H1 (cell line): ENCODE measurements around the gene CES4A. TPM values are rescaled to one million over a fixed set of nuclear protein-coding genes. Genes with fewer than 3 reads are reported as not detected.

ENCODE experiments used
- CTCF ChIA-PET: fragments of 300-600 bp; sonication (Branson Sonifier 250); formaldehyde crosslinking; loops from one replicate; lab custom pipeline; 2021; ENCODE audit not compliant: partially characterized antibody; lab: Charles Lee
- POLR2A ChIA-PET: fragments of 300-600 bp; sonication (Branson Sonifier 250); formaldehyde crosslinking; loops from one replicate; lab custom pipeline; 2021; ENCODE audit warnings: inconsistent platforms; ENCODE audit not compliant: partially characterized antibody; lab: Charles Lee
- DNase-seq, 2 experiments: peaks; one replicate each; pipeline versions ENCODE4 v3.0.0 to v3.0.0-alpha.2; 2010 to 2022; ENCODE audit warnings: low spot score in 2 of 2, low read depth in 1 of 2, mixed read lengths in 1 of 2
- FAIRE-seq: peaks from 2 replicates; lab custom pipeline; 2011; peaks lifted over from hg19 to GRCh38; lab: Jason Lieb, UNC
- H2AFZ ChIP-seq: 2 replicates; pipeline ENCODE4 v1.8.1; 2012; ENCODE audit warnings: low read length, inconsistent platforms
- H2AK5ac ChIP-seq: 2 replicates; pipeline ENCODE4 v1.6.1; 2013; ENCODE audit warnings: low read depth, low read length
- H2BK120ac ChIP-seq: replicated peaks from 2 replicates; pipeline ENCODE3; 2013; ENCODE audit warnings: low read depth, low read length, inconsistent platforms
- H2BK12ac ChIP-seq: 2 replicates; pipeline ENCODE4 v1.6.1; 2013; ENCODE audit warnings: low read depth, low read length
- H2BK15ac ChIP-seq: 2 replicates; pipeline ENCODE4 v1.6.1; 2013; ENCODE audit warnings: low read length
- H2BK20ac ChIP-seq: 2 replicates; pipeline ENCODE4 v1.6.1; 2013; ENCODE audit warnings: low read length
- H2BK5ac ChIP-seq: 2 replicates; pipeline ENCODE4 v1.6.1; 2013; ENCODE audit warnings: low read depth, low read length
- H3K14ac ChIP-seq: 2 replicates; pipeline ENCODE4 v1.6.1; 2013; ENCODE audit warnings: inconsistent platforms; ENCODE audit not compliant: insufficient read length
- H3K18ac ChIP-seq: 2 replicates; pipeline ENCODE4 v1.6.1; 2013; ENCODE audit warnings: low read length; ENCODE audit errors: extremely low read depth
- H3K23ac ChIP-seq: 2 replicates; pipeline ENCODE4 v1.6.1; 2013; ENCODE audit warnings: inconsistent platforms; ENCODE audit not compliant: insufficient read length
- H3K23me2 ChIP-seq: 2 replicates; pipeline ENCODE4 v1.6.1; 2013; ENCODE audit warnings: low read depth, low read length
- H3K27ac ChIP-seq: 2 replicates; pipeline ENCODE4 v1.6.1; 2011; ENCODE audit warnings: low read depth, low read length, inconsistent platforms
- H3K27me3 ChIP-seq, 4 experiments: replicated peaks in 1 of 4; 1 replicate in 1 of 4; 2 replicates in 3 of 4; pipeline versions ENCODE4 v1.6.1 to v1.8.1; 2011 to 2013; ENCODE audit warnings: low read length in 3 of 4, mild to moderate bottlenecking in 3 of 4, inconsistent platforms in 2 of 4, mixed read lengths in 2 of 4, moderate library complexity in 1 of 4; ENCODE audit not compliant: control insufficient read depth in 3 of 4, insufficient read depth in 3 of 4; ENCODE audit errors: extremely low read depth in 1 of 4
- H3K36me3 ChIP-seq, 4 experiments: 2 replicates each; pipeline versions ENCODE4 v1.6.1 to v1.8.1; 2011 to 2013; ENCODE audit warnings: mild to moderate bottlenecking in 4 of 4, low read length in 3 of 4, moderate library complexity in 2 of 4, control low read depth in 1 of 4, inconsistent platforms in 1 of 4; ENCODE audit not compliant: insufficient read depth in 4 of 4, control insufficient read depth in 2 of 4
- H3K4ac ChIP-seq: replicated peaks from 2 replicates; pipeline ENCODE3; 2013; ENCODE audit warnings: low read length, low read depth, mixed read lengths, inconsistent platforms; ENCODE audit not compliant: insufficient read length
- H3K4me1 ChIP-seq, 4 experiments: replicated peaks in 1 of 4; 1 replicate in 1 of 4; 2 replicates in 3 of 4; pipeline versions ENCODE4 v1.6.1 to v1.8.1; 2011 to 2013; ENCODE audit warnings: low read length in 3 of 4, inconsistent platforms in 2 of 4, mixed read lengths in 1 of 4; ENCODE audit not compliant: insufficient read depth in 4 of 4, control insufficient read depth in 3 of 4
- H3K4me2 ChIP-seq, 2 experiments: 2 replicates each; pipeline versions ENCODE4 v1.6.1 to v1.8.1; 2011 to 2013; ENCODE audit warnings: low read depth in 2 of 2, low read length in 2 of 2, control low read depth in 1 of 2, inconsistent platforms in 1 of 2, mild to moderate bottlenecking in 1 of 2; ENCODE audit not compliant: insufficient read depth in 1 of 2
- H3K4me3 ChIP-seq, 4 experiments: fragments of 200-600, 300-600 bp in 1 of 4; sonication (generic), shearing (Covaris generic), sonication (Bioruptor Twin) in 1 of 4; 2 replicates each; pipeline versions ENCODE4 v1.5.1 to v1.8.1; 2011 to 2016; ENCODE audit warnings: low read length in 4 of 4, low read depth in 3 of 4, control low read depth in 2 of 4, inconsistent platforms in 2 of 4, mild to moderate bottlenecking in 2 of 4, mixed read lengths in 1 of 4, moderate library complexity in 1 of 4; ENCODE audit not compliant: insufficient read depth in 2 of 4; ENCODE audit errors: extremely low read depth in 1 of 4
- H3K56ac ChIP-seq: replicated peaks from 2 replicates; pipeline ENCODE3; 2013; ENCODE audit warnings: low read depth, mild to moderate bottlenecking, mixed read lengths, low read length, inconsistent platforms; ENCODE audit not compliant: insufficient read length
- H3K79me1 ChIP-seq: 2 replicates; pipeline ENCODE4 v1.6.1; 2013; ENCODE audit warnings: low read depth, low read length, control low read depth
- H3K79me2 ChIP-seq, 2 experiments: 2 replicates each; pipeline versions ENCODE4 v1.6.1 to v1.8.1; 2012 to 2013; ENCODE audit warnings: low read length in 2 of 2, mild to moderate bottlenecking in 2 of 2, inconsistent platforms in 1 of 2; ENCODE audit not compliant: insufficient read depth in 2 of 2, control insufficient read depth in 1 of 2
- H3K9ac ChIP-seq, 4 experiments: replicated peaks in 1 of 4; 1 replicate in 1 of 4; 2 replicates in 3 of 4; pipeline versions ENCODE4 v1.6.1 to v1.8.1; 2011 to 2013; ENCODE audit warnings: low read depth in 3 of 4, low read length in 3 of 4, control low read depth in 2 of 4, mild to moderate bottlenecking in 2 of 4, moderate library complexity in 2 of 4, inconsistent platforms in 1 of 4; ENCODE audit errors: extremely low read depth in 1 of 4
- H3K9me3 ChIP-seq, 2 experiments: 2 replicates each; pipeline versions ENCODE4 v1.6.1 to v1.8.1; 2012 to 2013; ENCODE audit warnings: mild to moderate bottlenecking in 2 of 2, moderate library complexity in 2 of 2, control low read depth in 1 of 2, inconsistent platforms in 1 of 2, low read depth in 1 of 2, low read length in 1 of 2, mixed read lengths in 1 of 2; ENCODE audit not compliant: insufficient read depth in 2 of 2
- H4K20me1 ChIP-seq, 2 experiments: replicated peaks in 1 of 2; 2 replicates each; pipeline versions ENCODE3 to v1.8.1; 2011 to 2013; ENCODE audit warnings: inconsistent platforms in 2 of 2, low read length in 2 of 2, mild to moderate bottlenecking in 1 of 2; ENCODE audit not compliant: insufficient read depth in 2 of 2, control insufficient read depth in 1 of 2
- H4K5ac ChIP-seq: 2 replicates; pipeline ENCODE4 v1.6.1; 2013; ENCODE audit warnings: low read length, low read depth, mixed read lengths, inconsistent platforms; ENCODE audit not compliant: insufficient read length
- H4K8ac ChIP-seq: 2 replicates; pipeline ENCODE4 v1.8.0; 2013; ENCODE audit warnings: mild to moderate bottlenecking, moderate library complexity, low read length, inconsistent platforms; ENCODE audit not compliant: insufficient read depth; ENCODE audit errors: extremely low read depth
- H4K91ac ChIP-seq: replicated peaks from 2 replicates; pipeline ENCODE3; 2013; ENCODE audit warnings: low read length, mixed read lengths, inconsistent platforms; ENCODE audit not compliant: insufficient read length
- GABPA ChIP-seq: IDR thresholded peaks from 2 replicates; pipeline ENCODE4 v1.6.1; 2011; ENCODE audit warnings: mild to moderate bottlenecking, low read length, moderate library complexity, borderline replicate concordance; ENCODE audit not compliant: insufficient read depth
- SIN3A ChIP-seq, 2 experiments: IDR thresholded peaks in 1 of 2; conservative IDR thresholded peaks in 1 of 2; 2 replicates each; pipeline ENCODE4 v1.6.1; 2011 to 2012; ENCODE audit warnings: low read length in 2 of 2, improper control_type of control experiment in 1 of 2, low read depth in 1 of 2, mild to moderate bottlenecking in 1 of 2
- SUZ12 ChIP-seq: fragments of 200-600 bp; sonication (generic); IDR thresholded peaks from 2 replicates; pipeline ENCODE4 v1.6.1; 2012; ENCODE audit warnings: mild to moderate bottlenecking, inconsistent platforms, low read length, moderate library complexity, mixed read lengths
- WGBS, 2 experiments: shearing (Covaris generic) in 1 of 2; methylation state at CpG; one replicate each; pipeline versions ENCODE4 v1.1.6 to v1.1.7; 2013 to 2015; ENCODE audit warnings: low lambda C conversion rate in 2 of 2, mixed read lengths in 2 of 2, inconsistent platforms in 1 of 2, low coverage in 1 of 2, missing lambda C conversion rate in 1 of 2; ENCODE audit not compliant: insufficient replicate concordance in 2 of 2, insufficient coverage in 1 of 2, insufficient read length in 1 of 2; ENCODE audit errors: extremely low coverage in 1 of 2, missing lambda C conversion rate in 1 of 2; 5-methylcytosine and 5-hydroxymethylcytosine counted together
- long read RNA-seq, 2 experiments: library from RNA in 1 of 2; library from capped mRNA in 1 of 2; stranded (forward); transcript quantifications; one replicate each; pipeline ENCODE4 v2.0.0, GENCODE V29; 2021; ENCODE audit warnings: inconsistent platforms in 1 of 2
- polyA minus RNA-seq, 3 experiments: library from RNA; depleted of rRNA, polyadenylated mRNA; stranded (reverse); fragments of >200 nt; gene quantifications; 1 replicate in 2 of 3; 2 replicates in 1 of 3; pipeline ENCODE4 v1.2.3, GENCODE V29; 2011
- polyA plus RNA-seq, 7 experiments: library from polyadenylated mRNA; depleted of rRNA in 3 of 7; stranded (reverse) in 5 of 7; unstranded in 2 of 7; fragments of >200 nt in 5 of 7; fragments of 200-250 nt in 2 of 7; gene quantifications; 1 replicate in 5 of 7; 2 replicates in 1 of 7; 4 replicates in 1 of 7; pipeline versions ENCODE4 v1.2.1 to v1.2.3, GENCODE V29; 2011 to 2013; ENCODE audit warnings: missing spikeins in 2 of 7, mixed read lengths in 2 of 7
- total RNA-seq: library from RNA; stranded (reverse); fragmentation: NEBNext Ultra II Directional; extraction: Animal tissue kit (Norgen Biotek cat#: 25700); gene quantifications from 2 replicates; pipeline ENCODE4 v1.2.1, GENCODE V29; 2021

Gene CES4A
- 0.93 TPM in 1 of 2 replicates, not detected in the other for total RNA-seq
- polyA plus RNA-seq (2011; rRNA removed), result 0.88 and 1.5 TPM in 2 replicates
- polyA plus RNA-seq (2011; cell fraction: cytosol; rRNA removed), result 0.52 TPM
- 2.1 TPM for polyA plus RNA-seq (2011; cell fraction: nucleus; rRNA removed)
- 0.47 to 1.1 TPM (median 0.92 TPM) in 4 replicates for polyA plus RNA-seq (2012, experiment 1 of 2)
- not detected for polyA plus RNA-seq (2012, experiment 2 of 2)
- polyA plus RNA-seq (2013, experiment 1 of 2), result 0.34 TPM
- polyA plus RNA-seq (2013, experiment 2 of 2), result 0.22 TPM
- polyA minus RNA-seq (2011; rRNA and poly(A)+ RNA removed), result 0.47 and 1.2 TPM in 2 replicates
- polyA minus RNA-seq (2011; cell fraction: cytosol; rRNA and poly(A)+ RNA removed), result not detected
- 0.60 TPM for polyA minus RNA-seq (2011; cell fraction: nucleus; rRNA and poly(A)+ RNA removed)
- long read RNA-seq, experiment 1, result 0 reads
- long read RNA-seq, experiment 2, partial matches to known transcripts, result 0 of 1 reads
- long read RNA-seq, experiment 2, other reads (novel, unspliced or antisense), result 1 of 1 reads

DNA sequence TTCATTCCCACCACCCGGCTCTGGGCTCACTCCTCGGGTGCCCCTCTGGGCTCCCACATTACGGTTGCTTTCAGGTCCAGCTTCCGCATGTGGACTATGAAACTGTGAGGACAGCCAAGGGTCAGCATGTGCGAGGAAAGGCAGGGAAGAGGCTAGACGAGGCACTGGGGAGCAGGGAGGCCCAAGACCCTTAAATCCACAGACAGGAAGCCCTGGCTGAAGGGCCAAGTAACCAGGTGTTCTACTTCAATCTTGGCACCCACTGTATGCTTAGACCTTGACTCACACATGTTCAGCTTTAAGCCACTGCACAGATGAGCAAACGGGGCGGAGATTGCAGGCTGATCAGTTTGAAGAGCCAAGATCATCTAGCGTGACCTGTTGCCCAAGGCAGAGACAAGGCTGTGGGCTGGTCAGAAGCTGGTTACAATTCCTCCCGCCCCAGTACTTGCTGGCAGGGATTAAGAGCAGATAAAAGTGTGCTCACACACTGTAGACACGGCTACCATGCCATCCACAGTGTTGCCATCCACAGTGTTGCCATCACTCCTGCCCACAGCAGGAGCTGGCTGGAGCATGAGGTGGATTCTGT, at the start of gene CES4A:
Gene CES4A (plus strand): TSS at position 393 of the 592 bp plus-strand sequence. CDS start 184 bp downstream, at position 577.
- no peaks in the 10 kb centered on the region for H3K36me3 ChIP-seq
- H2BK20ac ChIP-seq, result no peak within 1 kb of the TSS
- no peak within 1 kb of the TSS for H2BK12ac ChIP-seq
- no peak within 1 kb of the TSS for H4K8ac ChIP-seq
- no peak within 1 kb of the TSS for H2BK5ac ChIP-seq
- DNase-seq (no peak), FAIRE-seq (no peak)
- H3K27ac ChIP-seq, result no peak within 1 kb of the TSS
- WGBS, 2 experiments, result 90% methylated on average over 11 of the region's 11 CpGs; no CpG with 5 or more reads in 1 of the 2 experiments
- H3K4me3 ChIP-seq, result no peak within 1 kb of the TSS
- TF ChIP-seq SIN3A (conservative IDR thresholded peaks at IDR 0.05 in 1 of 2, IDR thresholded peaks at IDR 0.05 in 1 of 2; ENCODE audit: low read depth in 1 of 2, low read length in 2 of 2) (no peak), GABPA (no peak), SUZ12 (no peak)
- H3K23ac ChIP-seq, result no peak within 1 kb of the TSS
- H4K5ac ChIP-seq, result no peak within 1 kb of the TSS
- H4K20me1 ChIP-seq, result no peaks in the 10 kb centered on the region
- ChIA-PET CTCF (interaction anchor here (0.6 to 6.0 kb wide), 10 partner anchors 10 to 166 kb away, joined by 3 to 49 read pairs (median 4); partner anchors contain the start of genes B3GNT9 and CES3), POLR2A (no interaction called here)
- H3K4me1 ChIP-seq, result no peaks in the 10 kb centered on the region
- H4K91ac ChIP-seq, result no peak within 1 kb of the TSS
- peaks cover 0 to 3% (median 2%) of the 10 kb centered on the region in 4 experiments; a peak in 3 of 7 replicates for H3K27me3 ChIP-seq
- no peak within 1 kb of the TSS for H3K4me2 ChIP-seq
- H3K18ac ChIP-seq, result no peak within 1 kb of the TSS
- H3K56ac ChIP-seq, result no peak within 1 kb of the TSS
- H2AK5ac ChIP-seq, result no peak within 1 kb of the TSS
- H3K79me1 ChIP-seq, result no peaks in the 10 kb centered on the region
- no peak within 1 kb of the TSS; the same call in 1 of the 2 replicates for H2AFZ ChIP-seq
- H3K79me2 ChIP-seq, result no peaks in the 10 kb centered on the region
- H3K14ac ChIP-seq, result no peak within 1 kb of the TSS
- peak within 1 kb of the TSS; percentile 46 for H3K4ac ChIP-seq
- no peaks in the 10 kb centered on the region for H3K23me2 ChIP-seq
- no peak within 1 kb of the TSS for H2BK120ac ChIP-seq
- H3K9ac ChIP-seq, result no peak within 1 kb of the TSS
- no peak within 1 kb of the TSS for H2BK15ac ChIP-seq
- no peaks in the 10 kb centered on the region for H3K9me3 ChIP-seq
